ENCODE data around the gene LCLAT1. TPM values are rescaled to one million over a fixed set of nuclear protein-coding genes. Genes with fewer than 3 reads are reported as not detected.

Gene LCLAT1
- total RNA-seq, 1 donor from 2014 or later: 17.8 TPM

DNA sequence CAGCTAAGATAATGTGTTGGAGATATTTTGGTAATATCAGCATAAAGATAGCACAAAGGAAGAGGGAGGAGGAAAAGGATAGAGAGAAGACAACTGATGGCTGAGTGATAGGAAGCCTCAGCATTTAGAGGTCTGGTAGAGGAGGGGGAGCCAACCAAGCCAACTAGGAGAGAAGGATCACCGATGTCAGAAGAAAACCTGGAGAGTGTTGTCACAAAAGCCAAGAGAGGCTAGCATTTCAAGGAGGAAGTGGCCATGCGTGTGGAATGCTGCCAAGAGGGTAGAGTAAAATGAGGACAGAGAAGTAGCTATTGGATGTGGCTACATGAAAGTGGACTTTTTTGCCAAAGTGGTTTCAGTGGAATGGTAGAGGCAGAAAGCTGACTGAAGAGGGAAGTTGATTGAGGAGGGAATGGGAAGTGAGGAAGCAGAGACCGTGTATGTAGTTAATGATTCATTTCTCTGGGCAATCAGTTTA is 34.3 kb downstream of the LCLAT1 start:
- TF ChIP-seq, protein P1, sequence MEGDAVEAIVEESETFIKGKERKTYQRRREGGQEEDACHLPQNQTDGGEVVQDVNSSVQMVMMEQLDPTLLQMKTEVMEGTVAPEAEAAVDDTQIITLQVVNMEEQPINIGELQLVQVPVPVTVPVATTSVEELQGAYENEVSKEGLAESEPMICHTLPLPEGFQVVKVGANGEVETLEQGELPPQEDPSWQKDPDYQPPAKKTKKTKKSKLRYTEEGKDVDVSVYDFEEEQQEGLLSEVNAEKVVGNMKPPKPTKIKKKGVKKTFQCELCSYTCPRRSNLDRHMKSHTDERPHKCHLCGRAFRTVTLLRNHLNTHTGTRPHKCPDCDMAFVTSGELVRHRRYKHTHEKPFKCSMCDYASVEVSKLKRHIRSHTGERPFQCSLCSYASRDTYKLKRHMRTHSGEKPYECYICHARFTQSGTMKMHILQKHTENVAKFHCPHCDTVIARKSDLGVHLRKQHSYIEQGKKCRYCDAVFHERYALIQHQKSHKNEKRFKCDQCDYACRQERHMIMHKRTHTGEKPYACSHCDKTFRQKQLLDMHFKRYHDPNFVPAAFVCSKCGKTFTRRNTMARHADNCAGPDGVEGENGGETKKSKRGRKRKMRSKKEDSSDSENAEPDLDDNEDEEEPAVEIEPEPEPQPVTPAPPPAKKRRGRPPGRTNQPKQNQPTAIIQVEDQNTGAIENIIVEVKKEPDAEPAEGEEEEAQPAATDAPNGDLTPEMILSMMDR (IDR thresholded peaks at IDR 0.05): no peak
- no peak overlapping the region for H3K27ac Mint-ChIP-seq (ENCODE audit: unreplicated experiment)
- peaks cover 1% of the 10 kb centered on the region for H3K36me3 Mint-ChIP-seq (ENCODE audit: low read depth)
- peaks cover 28% of the 10 kb centered on the region for H3K4me1 Mint-ChIP-seq (ENCODE audit: low read depth)
- no peak overlapping the region for H3K4me3 Mint-ChIP-seq (ENCODE audit: unreplicated experiment)
- DNase-seq (ENCODE audit: low spot score): no peak
- H3K27me3 Mint-ChIP-seq (ENCODE audit: low read depth): no peaks in the 10 kb centered on the region
- no peaks in the 10 kb centered on the region for H3K9me3 Mint-ChIP-seq (ENCODE audit: low read depth)

DNA sequence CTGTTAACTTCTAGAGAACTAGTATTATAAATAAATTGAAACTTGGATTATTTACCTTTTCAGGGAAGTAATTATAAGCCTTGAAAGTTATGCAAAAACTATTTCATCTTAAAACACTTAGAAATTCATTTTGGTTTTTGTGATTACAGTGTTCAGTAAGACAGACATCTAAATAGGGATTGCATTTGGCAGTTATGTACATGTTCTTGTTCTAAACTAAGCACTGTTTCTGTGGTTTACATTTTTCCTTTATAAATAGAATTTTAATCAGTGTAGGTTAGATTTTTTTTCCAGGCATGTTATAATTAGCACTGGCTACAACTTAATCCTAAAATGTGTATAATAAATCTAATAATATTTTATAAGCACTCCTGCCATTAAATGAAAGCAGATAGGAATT is 35.0 kb downstream of the LCLAT1 start:
- Mint-ChIP-seq H3K27ac (ENCODE audit: unreplicated experiment) (no peak overlapping the region), H3K4me1 (ENCODE audit: low read depth) (peaks cover 31% of the 10 kb centered on the region), H3K36me3 (ENCODE audit: low read depth) (peaks cover 1% of the 10 kb centered on the region), H3K4me3 (ENCODE audit: unreplicated experiment) (no peak overlapping the region), H3K9me3 (ENCODE audit: low read depth) (no peaks in the 10 kb centered on the region), H3K27me3 (ENCODE audit: low read depth) (no peaks in the 10 kb centered on the region)
- DNase-seq (ENCODE audit: low spot score): no peak
- TF ChIP-seq, protein P1 (IDR thresholded peaks at IDR 0.05): no peak

DNA sequence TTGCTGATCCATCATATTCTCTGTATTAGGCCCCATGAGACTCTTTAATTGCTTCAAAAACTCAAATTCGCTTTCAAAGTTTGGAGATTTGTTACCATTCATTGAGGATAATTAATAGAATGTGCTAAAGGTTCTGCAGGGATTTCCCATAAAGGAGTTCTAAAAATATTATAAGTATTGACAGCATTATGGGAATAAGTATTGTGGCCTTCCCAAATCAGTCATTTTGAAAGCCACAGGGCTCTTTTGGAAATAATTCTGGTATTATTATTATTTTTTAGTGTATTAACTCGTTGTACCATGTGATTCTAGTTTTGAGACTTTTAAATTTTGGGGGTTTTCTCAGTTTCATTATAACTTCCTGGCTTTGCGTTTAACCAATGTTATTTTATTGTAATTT is 37.1 kb downstream of the LCLAT1 start:
- H3K4me1 Mint-ChIP-seq (ENCODE audit: low read depth): peaks cover 32% of the 10 kb centered on the region
- no peak overlapping the region for H3K27ac Mint-ChIP-seq (ENCODE audit: unreplicated experiment)
- H3K9me3 Mint-ChIP-seq (ENCODE audit: low read depth): no peaks in the 10 kb centered on the region
- no peak for DNase-seq (ENCODE audit: low spot score)
- H3K36me3 Mint-ChIP-seq (ENCODE audit: low read depth): peaks cover 1% of the 10 kb centered on the region
- no peaks in the 10 kb centered on the region for H3K27me3 Mint-ChIP-seq (ENCODE audit: low read depth)
- TF ChIP-seq, protein P1 (IDR thresholded peaks at IDR 0.05): no peak
- no peak overlapping the region for H3K4me3 Mint-ChIP-seq (ENCODE audit: unreplicated experiment)

DNA sequence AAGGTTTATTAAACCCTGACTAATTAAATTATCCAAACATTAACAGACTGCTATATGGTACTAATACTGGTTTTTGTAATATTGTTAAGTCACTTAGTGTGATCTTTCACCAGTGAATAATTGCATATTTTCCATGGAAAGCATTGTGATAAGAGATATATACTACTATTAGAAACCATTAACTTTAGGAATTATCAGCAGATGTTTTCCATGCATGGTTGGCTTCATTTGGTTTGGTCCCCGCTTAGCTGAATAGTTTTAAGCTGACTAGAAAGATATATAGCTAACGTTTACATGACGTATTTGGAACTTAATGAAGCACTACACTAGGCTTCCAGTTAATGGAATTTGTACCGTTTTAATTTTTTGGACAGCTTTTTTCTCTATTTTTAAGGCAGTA is 37.9 kb downstream of the LCLAT1 start:
- Mint-ChIP-seq H3K4me3 (ENCODE audit: unreplicated experiment) (no peak overlapping the region), H3K27me3 (ENCODE audit: low read depth) (no peaks in the 10 kb centered on the region), H3K36me3 (ENCODE audit: low read depth) (peaks cover 3% of the 10 kb centered on the region), H3K4me1 (ENCODE audit: low read depth) (peaks cover 32% of the 10 kb centered on the region), H3K27ac (ENCODE audit: unreplicated experiment) (no peak overlapping the region), H3K9me3 (ENCODE audit: low read depth) (no peaks in the 10 kb centered on the region)
- DNase-seq (ENCODE audit: low spot score): no peak
- TF ChIP-seq, protein P1 (IDR thresholded peaks at IDR 0.05): no peak

DNA sequence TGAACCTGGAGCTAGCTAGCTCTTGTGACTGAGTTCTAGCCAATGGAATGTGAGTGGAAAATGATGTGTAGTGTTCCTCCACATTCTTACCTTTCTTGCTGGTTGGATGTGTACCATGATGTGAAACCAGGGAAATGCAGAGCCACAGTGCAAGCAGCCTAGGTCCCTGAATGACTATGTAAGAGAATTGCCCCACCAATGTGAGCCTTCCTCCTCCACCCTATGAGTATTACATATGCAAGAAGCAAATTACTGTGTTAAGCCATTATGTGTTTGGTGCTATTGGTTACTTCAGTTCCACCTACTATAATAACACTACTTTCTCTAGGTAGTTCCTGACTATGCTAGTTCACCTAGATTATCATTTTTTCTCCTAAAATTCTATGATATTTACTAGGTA is 39.6 kb downstream of the LCLAT1 start:
- no peak for DNase-seq (ENCODE audit: low spot score)
- Mint-ChIP-seq H3K36me3 (ENCODE audit: low read depth) (peaks cover 2% of the 10 kb centered on the region), H3K4me3 (ENCODE audit: unreplicated experiment) (no peak overlapping the region), H3K27me3 (ENCODE audit: low read depth) (no peaks in the 10 kb centered on the region), H3K27ac (ENCODE audit: unreplicated experiment) (no peak overlapping the region), H3K4me1 (ENCODE audit: low read depth) (peaks cover 24% of the 10 kb centered on the region), H3K9me3 (ENCODE audit: low read depth) (no peaks in the 10 kb centered on the region)
- TF ChIP-seq, protein P1 (IDR thresholded peaks at IDR 0.05): no peak
